Measurements from ENCODE around the gene ARSB.

DNA sequence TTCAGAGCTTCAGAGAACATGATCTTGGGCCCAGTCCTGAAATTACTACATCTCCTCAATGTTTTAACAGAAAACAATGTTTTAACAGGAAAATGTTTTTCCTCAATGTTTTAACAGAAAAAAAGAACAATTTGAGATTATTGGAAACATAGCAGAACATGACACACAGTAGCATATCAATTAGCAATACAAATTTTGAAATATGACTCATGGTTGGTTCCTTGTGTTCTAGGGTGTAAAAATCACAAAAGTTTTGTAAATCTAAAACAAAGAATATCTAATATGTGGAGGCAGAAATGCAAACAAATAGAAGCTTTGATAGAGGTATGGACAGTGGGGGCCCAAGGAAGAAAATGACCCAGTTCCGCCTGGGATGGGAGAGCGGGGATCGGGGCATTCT lies 22.8 kb upstream of the ARSB start:
- TF ChIP-seq BRCA1 (IDR thresholded peaks at IDR 0.05; ENCODE audit: low read depth, low read length) (no peak), RCOR1 (conservative IDR thresholded peaks at IDR 0.05; ENCODE audit: low read depth, low read length) (no peak), CHD1 (IDR thresholded peaks at IDR 0.05; ENCODE audit: low read depth, low read length) (no peak), TCF3 (IDR thresholded peaks at IDR 0.05; ENCODE audit: borderline replicate concordance, insufficient read depth, low read depth, low read length) (no peak), RAD21 (IDR thresholded peaks at IDR 0.05; ENCODE audit: insufficient read depth, low read depth, low read length) (no peak), CHD2 (IDR thresholded peaks at IDR 0.05; ENCODE audit: borderline replicate concordance, low read depth, low read length) (no peak), NRF1 (conservative IDR thresholded peaks at IDR 0.05; ENCODE audit: low read depth, low read length) (no peak), BACH1 (IDR thresholded peaks at IDR 0.05; ENCODE audit: borderline replicate concordance) (no peak), HCFC1 (IDR thresholded peaks at IDR 0.05; ENCODE audit: low read length) (no peak)
- TF ChIP-seq, protein P1, sequence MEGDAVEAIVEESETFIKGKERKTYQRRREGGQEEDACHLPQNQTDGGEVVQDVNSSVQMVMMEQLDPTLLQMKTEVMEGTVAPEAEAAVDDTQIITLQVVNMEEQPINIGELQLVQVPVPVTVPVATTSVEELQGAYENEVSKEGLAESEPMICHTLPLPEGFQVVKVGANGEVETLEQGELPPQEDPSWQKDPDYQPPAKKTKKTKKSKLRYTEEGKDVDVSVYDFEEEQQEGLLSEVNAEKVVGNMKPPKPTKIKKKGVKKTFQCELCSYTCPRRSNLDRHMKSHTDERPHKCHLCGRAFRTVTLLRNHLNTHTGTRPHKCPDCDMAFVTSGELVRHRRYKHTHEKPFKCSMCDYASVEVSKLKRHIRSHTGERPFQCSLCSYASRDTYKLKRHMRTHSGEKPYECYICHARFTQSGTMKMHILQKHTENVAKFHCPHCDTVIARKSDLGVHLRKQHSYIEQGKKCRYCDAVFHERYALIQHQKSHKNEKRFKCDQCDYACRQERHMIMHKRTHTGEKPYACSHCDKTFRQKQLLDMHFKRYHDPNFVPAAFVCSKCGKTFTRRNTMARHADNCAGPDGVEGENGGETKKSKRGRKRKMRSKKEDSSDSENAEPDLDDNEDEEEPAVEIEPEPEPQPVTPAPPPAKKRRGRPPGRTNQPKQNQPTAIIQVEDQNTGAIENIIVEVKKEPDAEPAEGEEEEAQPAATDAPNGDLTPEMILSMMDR (IDR thresholded peaks at IDR 0.05 in 2 of 3, conservative IDR thresholded peaks at IDR 0.05 in 1 of 3; ENCODE audit: control insufficient read depth in 2 of 3, extremely low read depth in 1 of 3, insufficient read depth in 1 of 3, low read depth in 3 of 3, low read length in 3 of 3) = no peak
- TF ChIP-seq, protein P2, sequence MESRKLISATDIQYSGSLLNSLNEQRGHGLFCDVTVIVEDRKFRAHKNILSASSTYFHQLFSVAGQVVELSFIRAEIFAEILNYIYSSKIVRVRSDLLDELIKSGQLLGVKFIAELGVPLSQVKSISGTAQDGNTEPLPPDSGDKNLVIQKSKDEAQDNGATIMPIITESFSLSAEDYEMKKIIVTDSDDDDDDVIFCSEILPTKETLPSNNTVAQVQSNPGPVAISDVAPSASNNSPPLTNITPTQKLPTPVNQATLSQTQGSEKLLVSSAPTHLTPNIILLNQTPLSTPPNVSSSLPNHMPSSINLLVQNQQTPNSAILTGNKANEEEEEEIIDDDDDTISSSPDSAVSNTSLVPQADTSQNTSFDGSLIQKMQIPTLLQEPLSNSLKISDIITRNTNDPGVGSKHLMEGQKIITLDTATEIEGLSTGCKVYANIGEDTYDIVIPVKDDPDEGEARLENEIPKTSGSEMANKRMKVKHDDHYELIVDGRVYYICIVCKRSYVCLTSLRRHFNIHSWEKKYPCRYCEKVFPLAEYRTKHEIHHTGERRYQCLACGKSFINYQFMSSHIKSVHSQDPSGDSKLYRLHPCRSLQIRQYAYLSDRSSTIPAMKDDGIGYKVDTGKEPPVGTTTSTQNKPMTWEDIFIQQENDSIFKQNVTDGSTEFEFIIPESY (IDR thresholded peaks at IDR 0.05) = no peak
- TF ChIP-seq, protein P3, sequence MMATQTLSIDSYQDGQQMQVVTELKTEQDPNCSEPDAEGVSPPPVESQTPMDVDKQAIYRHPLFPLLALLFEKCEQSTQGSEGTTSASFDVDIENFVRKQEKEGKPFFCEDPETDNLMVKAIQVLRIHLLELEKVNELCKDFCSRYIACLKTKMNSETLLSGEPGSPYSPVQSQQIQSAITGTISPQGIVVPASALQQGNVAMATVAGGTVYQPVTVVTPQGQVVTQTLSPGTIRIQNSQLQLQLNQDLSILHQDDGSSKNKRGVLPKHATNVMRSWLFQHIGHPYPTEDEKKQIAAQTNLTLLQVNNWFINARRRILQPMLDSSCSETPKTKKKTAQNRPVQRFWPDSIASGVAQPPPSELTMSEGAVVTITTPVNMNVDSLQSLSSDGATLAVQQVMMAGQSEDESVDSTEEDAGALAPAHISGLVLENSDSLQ (IDR thresholded peaks at IDR 0.05) = no peak
- TF ChIP-seq, protein P4, sequence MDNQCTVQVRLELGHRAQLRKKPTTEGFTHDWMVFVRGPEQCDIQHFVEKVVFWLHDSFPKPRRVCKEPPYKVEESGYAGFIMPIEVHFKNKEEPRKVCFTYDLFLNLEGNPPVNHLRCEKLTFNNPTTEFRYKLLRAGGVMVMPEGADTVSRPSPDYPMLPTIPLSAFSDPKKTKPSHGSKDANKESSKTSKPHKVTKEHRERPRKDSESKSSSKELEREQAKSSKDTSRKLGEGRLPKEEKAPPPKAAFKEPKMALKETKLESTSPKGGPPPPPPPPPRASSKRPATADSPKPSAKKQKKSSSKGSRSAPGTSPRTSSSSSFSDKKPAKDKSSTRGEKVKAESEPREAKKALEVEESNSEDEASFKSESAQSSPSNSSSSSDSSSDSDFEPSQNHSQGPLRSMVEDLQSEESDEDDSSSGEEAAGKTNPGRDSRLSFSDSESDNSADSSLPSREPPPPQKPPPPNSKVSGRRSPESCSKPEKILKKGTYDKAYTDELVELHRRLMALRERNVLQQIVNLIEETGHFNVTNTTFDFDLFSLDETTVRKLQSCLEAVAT (IDR thresholded peaks at IDR 0.05) = no peak

Measured in GM12878 (cell line).